OCI-M1 (cell line): Measurements from ENCODE around the gene VIL1.

Source experiments
- DNase-seq: peaks from one replicate; lab custom pipeline; 2025; lab: John Stamatoyannopoulos, UW

Gene VIL1

GRCh38 chr2:218444692-218445357 is 25.9 kb downstream of the VIL1 start:
- DNase-seq = no peak

- no peak for DNase-seq
Measured at GRCh38 chr2:218445602-218446001, 26.7 kb downstream of the VIL1 start.

GRCh38 chr2:218446547-218446946 is 27.6 kb downstream of the VIL1 start:
- DNase-seq = no peak

DNA sequence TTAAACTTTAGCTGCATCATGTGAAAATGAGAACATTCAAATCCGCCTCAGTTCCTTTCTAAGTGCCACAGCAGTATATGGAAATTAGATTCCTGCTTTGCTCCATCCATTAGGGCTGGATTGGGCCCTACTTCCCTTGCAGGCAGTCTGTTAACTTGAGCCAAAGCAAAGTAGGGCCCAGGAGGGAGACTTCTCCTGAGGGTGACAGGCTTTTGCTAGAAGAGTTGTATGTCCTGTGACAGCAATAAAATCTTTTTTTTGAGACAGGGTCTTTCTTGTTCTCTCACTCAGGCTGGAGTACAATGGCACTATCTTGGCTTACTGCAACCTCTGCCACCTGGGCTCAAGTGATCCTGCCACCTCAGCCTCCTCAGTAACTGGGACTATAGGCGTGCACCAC is 28.1 kb downstream of the VIL1 start:
- DNase-seq = no peak

- DNase-seq = no peak
Measured at GRCh38 chr2:218448934-218449333, 30.0 kb downstream of the VIL1 start.

GRCh38 chr2:218452079-218452478 is 33.2 kb downstream of the VIL1 start:
- DNase-seq = no peak

GRCh38 chr2:218456849-218457248 is 37.9 kb downstream of the VIL1 start:
- no peak for DNase-seq

DNA sequence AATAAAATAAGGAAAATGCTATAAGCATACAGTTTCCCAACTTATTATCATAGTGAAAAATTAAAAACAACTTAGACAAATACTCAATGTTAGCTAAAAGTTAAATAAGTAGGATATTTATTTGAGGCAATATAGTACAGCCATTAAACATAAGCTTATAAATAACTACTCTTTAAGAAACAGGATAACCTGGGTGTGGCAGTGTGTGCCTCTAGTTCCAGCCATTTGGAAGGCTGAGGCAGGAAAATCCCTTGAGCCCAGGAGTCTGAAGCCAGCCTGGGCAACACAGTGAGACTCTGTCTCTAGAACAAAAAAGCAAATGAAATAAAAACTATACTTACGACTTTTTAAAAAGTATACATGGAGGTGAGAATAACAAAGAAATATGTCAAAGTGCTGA is 39.7 kb downstream of the VIL1 start:
- no peak for DNase-seq

- peak; percentile 29 for DNase-seq
Measured at GRCh38 chr2:218465987-218466633, 47.2 kb downstream of the VIL1 start.

- DNase-seq = no peak
Measured at GRCh38 chr2:218470448-218470847, 51.5 kb downstream of the VIL1 start.

DNA sequence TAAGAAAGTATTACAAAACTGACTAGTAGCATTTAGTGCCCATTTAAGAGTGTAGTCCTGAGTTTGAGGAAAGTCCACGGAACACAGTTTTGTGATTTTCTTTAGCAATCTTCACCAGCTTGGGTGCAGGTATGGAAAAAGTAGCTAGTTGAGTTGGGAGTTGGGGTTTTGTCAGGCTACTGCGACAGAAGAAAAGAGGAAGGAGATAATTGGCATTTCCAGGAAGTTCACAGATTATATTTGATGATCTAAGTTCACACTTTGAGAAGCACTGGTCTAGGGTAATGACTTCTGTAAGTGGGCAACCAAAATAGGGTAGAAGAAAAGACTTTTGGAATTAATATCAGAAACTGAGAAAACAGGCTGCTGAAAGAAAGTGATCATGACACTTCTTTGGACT is 52.1 kb downstream of the VIL1 start:
- peak; percentile 67 for DNase-seq

DNA sequence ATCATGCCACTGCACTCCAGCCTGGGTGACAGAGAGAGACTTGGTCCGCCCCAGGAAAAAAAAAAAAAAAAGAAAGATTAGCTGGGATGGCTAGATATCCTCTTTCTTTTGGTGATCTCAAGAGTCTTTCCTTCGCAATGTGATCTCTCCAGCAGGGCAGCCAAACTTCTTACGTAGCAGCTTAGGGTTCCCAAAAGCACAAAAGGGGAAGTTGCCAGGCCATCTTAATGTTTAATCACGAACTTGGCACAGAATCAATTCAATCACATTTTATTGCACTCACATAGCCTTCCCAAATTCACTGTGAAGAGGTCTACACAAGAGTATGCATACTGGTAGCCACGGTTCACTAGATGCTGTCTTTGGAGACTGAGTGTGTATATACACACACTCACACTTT is 53.1 kb downstream of the VIL1 start:
- DNase-seq = peak; percentile 83

DNA sequence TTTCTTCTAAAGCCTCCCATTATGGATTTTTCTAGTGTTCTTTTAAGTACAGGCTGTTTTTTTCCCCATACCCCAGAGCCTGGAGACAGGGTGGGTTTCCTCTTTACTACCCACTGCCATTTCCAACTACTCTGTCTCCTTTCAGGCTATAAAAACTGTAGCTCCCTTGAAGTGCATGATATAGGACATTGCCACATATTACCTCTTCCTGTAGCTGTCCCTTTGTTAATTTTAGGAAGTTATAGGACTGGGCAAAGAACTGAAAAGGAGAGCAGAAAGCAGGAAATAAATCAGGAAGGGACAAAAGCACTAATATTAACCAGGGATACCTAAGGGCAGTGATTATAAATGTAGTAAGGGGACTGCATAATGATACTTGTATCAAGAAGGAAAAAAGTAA is 54.1 kb downstream of the VIL1 start:
- no peak for DNase-seq

GRCh38 chr2:218474527-218474926 is 55.6 kb downstream of the VIL1 start:
- DNase-seq = no peak

GRCh38 chr2:218476676-218477075 is 57.8 kb downstream of the VIL1 start:
- no peak for DNase-seq

GRCh38 chr2:218477247-218477646 is 58.3 kb downstream of the VIL1 start:
- DNase-seq = no peak

DNA sequence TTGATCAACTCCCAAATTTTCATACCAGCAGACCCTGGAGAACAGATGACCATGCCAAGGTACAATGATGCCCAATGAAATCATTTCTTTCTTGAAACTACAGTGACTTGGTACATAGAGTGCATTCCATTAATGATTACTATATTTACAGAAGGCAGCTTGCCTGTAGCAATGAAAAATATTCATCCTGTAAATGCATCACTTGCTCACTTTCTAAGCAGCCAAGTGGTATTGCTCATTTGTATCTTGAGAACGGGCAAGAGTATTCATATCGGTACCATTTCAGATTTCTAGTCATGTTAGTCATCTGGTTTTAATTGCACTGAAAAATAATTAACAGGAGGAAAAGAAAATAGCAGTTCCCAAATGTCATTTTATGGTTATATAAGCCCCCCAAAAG is 59.6 kb downstream of the VIL1 start:
- DNase-seq = no peak

DNA sequence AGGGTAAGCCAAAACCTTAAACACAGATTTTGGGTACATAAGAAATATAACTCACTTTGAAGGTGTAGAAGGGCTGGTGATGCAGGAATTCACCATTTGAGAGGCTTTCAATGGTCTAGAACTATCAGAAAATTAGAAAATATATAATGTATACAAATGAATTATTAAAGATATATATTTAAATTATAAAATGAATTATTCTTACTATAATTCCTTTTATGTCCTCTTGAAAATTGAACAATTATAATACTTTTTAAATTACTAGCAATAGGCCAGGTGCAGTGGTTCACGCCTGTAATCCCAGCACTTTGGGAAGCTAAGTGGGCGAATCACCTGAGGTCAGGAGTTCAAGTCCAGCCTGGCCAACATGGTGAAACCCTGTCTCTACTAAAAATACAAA is 60.7 kb downstream of the VIL1 start:
- no peak for DNase-seq

DNA sequence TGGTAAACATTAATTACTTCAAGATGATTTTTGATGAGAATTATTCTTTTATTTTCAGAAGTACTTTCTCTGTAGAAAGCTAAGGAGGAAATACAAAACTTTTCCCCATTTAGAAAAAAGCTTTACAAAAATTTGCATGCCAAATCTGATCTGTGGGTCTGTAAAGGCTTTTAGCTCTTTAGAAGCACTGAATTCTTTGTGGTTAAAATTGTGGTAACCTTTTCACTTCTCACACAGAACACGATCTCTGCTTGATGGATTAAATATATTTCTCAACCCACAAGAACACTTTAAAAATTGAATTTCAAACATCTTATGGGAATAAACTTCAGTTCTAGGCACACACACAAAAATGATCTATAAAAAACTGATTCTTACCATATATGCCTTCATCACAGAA is 63.7 kb downstream of the VIL1 start:
- DNase-seq = no peak

GRCh38 chr2:218485986-218486667 is 67.2 kb downstream of the VIL1 start:
- no peak for DNase-seq

DNA sequence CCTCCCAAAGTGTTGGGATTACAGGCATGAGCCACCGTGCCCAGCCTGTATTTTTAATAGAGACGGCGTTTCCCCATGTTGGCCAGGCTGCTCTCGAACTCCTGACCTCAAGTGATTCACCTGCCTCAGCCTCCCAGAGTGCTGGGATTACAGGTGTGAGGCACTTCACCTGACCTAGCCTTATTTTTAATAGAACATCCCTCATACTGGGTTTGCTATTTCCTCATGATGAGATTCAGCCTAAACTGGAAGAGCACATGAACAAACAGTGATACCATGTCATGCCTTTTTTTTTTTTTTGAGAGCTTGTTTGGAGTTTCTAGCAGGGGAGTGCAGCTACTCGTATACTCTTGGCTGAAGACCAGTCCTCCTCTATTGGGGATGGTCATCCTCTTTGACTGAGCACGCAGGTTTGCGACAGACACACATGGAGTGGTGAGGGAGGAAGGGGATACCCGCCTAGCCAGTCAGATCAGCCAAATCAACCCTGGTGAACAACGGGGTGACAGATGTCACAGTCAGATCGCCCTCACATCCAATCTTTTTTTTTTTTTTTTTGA is 81.7 kb downstream of the VIL1 start:
- no peak for DNase-seq

GRCh38 chr2:218501665-218502064 is 82.7 kb downstream of the VIL1 start:
- no peak for DNase-seq
